GM23338 (cell line): Measurements from ENCODE around the gene LARP1B. TPM values are rescaled to one million over a fixed set of nuclear protein-coding genes. Genes with fewer than 3 reads are reported as not detected.

ENCODE experiments used
- ATAC-seq: fragments of 200-7000 bp; cut with Tn5 transposase; 3 replicates; pipeline ENCODE4 v1.9.1; 2020
- DNase-seq: peaks from one replicate; pipeline ENCODE4 v3.0.0-alpha.2; 2015; ENCODE audit warnings: low spot score
- H2AFZ ChIP-seq: fragments of 200-600 bp; sonication (generic); 2 replicates; pipeline ENCODE4 v1.8.0; 2016; ENCODE audit warnings: antibody characterized with exemption, mild to moderate bottlenecking, moderate library complexity
- H3F3A ChIP-seq: fragments of 200-600 bp; sonication (generic); replicated peaks from 2 replicates; pipeline ENCODE4 v1.8.0; 2017; ENCODE audit warnings: antibody characterized with exemption, mixed run types, low read depth
- H3K27ac ChIP-seq: fragments of 200-600 bp; sonication (generic); 2 replicates; pipeline ENCODE4 v1.6.1; 2016; ENCODE audit warnings: low read depth
- H3K27me3 ChIP-seq: fragments of 200-600 bp; sonication (generic); 2 replicates; pipeline ENCODE4 v1.8.0; 2016; ENCODE audit warnings: mild to moderate bottlenecking, mixed run types, moderate library complexity; ENCODE audit not compliant: insufficient read depth
- H3K36me3 ChIP-seq: fragments of 200-600 bp; sonication (generic); 2 replicates; pipeline ENCODE4 v1.8.0; 2016; ENCODE audit warnings: mild to moderate bottlenecking; ENCODE audit not compliant: insufficient read depth
- H3K4me1 ChIP-seq: fragments of 200-600 bp; sonication (generic); 2 replicates; pipeline ENCODE4 v1.8.0; 2016; ENCODE audit warnings: mild to moderate bottlenecking, moderate library complexity; ENCODE audit not compliant: insufficient read depth
- H3K4me2 ChIP-seq: fragments of 200-600 bp; sonication (generic); 2 replicates; pipeline ENCODE4 v1.7.1; 2017; ENCODE audit warnings: mixed run types
- H3K4me3 ChIP-seq: fragments of 200-600 bp; sonication (generic); 2 replicates; pipeline ENCODE4 v1.6.1; 2016; ENCODE audit warnings: mixed run types
- H3K79me2 ChIP-seq: fragments of 200-600 bp; sonication (generic); replicated peaks from 2 replicates; pipeline ENCODE4 v1.8.0; 2017; ENCODE audit warnings: mild to moderate bottlenecking; ENCODE audit not compliant: insufficient read depth
- H3K9me2 ChIP-seq: fragments of 200-600 bp; sonication (generic); 2 replicates; pipeline ENCODE4 v1.8.0; 2017; ENCODE audit not compliant: insufficient read depth
- H4K20me1 ChIP-seq: fragments of 200-600 bp; sonication (generic); replicated peaks from 2 replicates; pipeline ENCODE4 v1.8.0; 2017; ENCODE audit warnings: mild to moderate bottlenecking; ENCODE audit not compliant: insufficient read depth
- H3K27ac Mint-ChIP-seq: 2 replicates; pipeline ENCODE4 v1.8.0; 2020; ENCODE audit warnings: inconsistent platforms, mild to moderate bottlenecking, moderate library complexity, mixed read lengths
- H3K27me3 Mint-ChIP-seq: 3 replicates; pipeline ENCODE4 v1.8.0; 2022; ENCODE audit warnings: low read depth, mild to moderate bottlenecking, moderate library complexity, mixed read lengths, inconsistent platforms; ENCODE audit not compliant: insufficient read depth, poor library complexity
- H3K36me3 Mint-ChIP-seq: 3 replicates; pipeline ENCODE4 v1.8.0; 2021; ENCODE audit warnings: low read depth, mild to moderate bottlenecking, inconsistent platforms, moderate library complexity, mixed read lengths
- H3K4me1 Mint-ChIP-seq: 3 replicates; pipeline ENCODE4 v1.8.0; 2020; ENCODE audit warnings: mild to moderate bottlenecking, inconsistent platforms, mixed read lengths
- H3K4me3 Mint-ChIP-seq: 3 replicates; pipeline ENCODE4 v1.8.0; 2021; ENCODE audit warnings: moderate library complexity, mild to moderate bottlenecking, inconsistent platforms, mixed read lengths
- H3K9me3 Mint-ChIP-seq: 3 replicates; pipeline ENCODE4 v1.8.0; 2020; ENCODE audit warnings: moderate library complexity, mild to moderate bottlenecking, inconsistent platforms, mixed read lengths
- CREB1 ChIP-seq: fragments of 250-450 bp; sonication (Bioruptor Pico); IDR thresholded peaks from 2 replicates; pipeline ENCODE4 v1.5.0; 2020; ENCODE audit warnings: low read depth, mild to moderate bottlenecking, moderate library complexity
- CTCF ChIP-seq, 2 experiments: fragments of 200-600 bp in 1 of 2; sonication (generic) in 1 of 2; conservative IDR thresholded peaks; 2 replicates each; pipeline versions ENCODE4 v1.5.1 to v1.6.1; 2016 to 2017; ENCODE audit warnings: antibody characterized with exemption in 2 of 2, low read depth in 2 of 2, mild to moderate bottlenecking in 2 of 2, moderate library complexity in 1 of 2
- EZH2 ChIP-seq: fragments of 200-600 bp; sonication (generic); IDR thresholded peaks from one replicate; pipeline ENCODE4 v1.8.0; 2017; ENCODE audit warnings: antibody characterized with exemption, mild to moderate bottlenecking, low read depth; ENCODE audit not compliant: unreplicated experiment
- EZH2phosphoT487 ChIP-seq: fragments of 200-600 bp; sonication (generic); IDR thresholded peaks from one replicate; pipeline ENCODE4 v1.8.1; 2018; ENCODE audit warnings: antibody characterized with exemption; ENCODE audit not compliant: unreplicated experiment
- JUNB ChIP-seq: IDR thresholded peaks from one replicate; pipeline ENCODE4 v1.6.1; 2016; ENCODE audit warnings: antibody characterized with exemption; ENCODE audit not compliant: unreplicated experiment
- NANOG ChIP-seq: IDR thresholded peaks from 2 replicates; pipeline ENCODE4 v1.6.1; 2016; ENCODE audit warnings: antibody characterized with exemption, borderline replicate concordance
- POLR2AphosphoS5 ChIP-seq: IDR thresholded peaks from 2 replicates; pipeline ENCODE4 v1.6.1; 2016; ENCODE audit warnings: antibody characterized with exemption, low read depth
- REST ChIP-seq: IDR thresholded peaks from one replicate; pipeline ENCODE4 v1.6.1; 2018; ENCODE audit warnings: antibody characterized with exemption; ENCODE audit not compliant: unreplicated experiment
- STAT1 ChIP-seq: IDR thresholded peaks from one replicate; pipeline ENCODE4 v1.6.1; 2016; ENCODE audit warnings: antibody characterized with exemption; ENCODE audit not compliant: unreplicated experiment
- ZNF114 ChIP-seq: fragments of 250-450 bp; sonication (Bioruptor Pico); IDR thresholded peaks from 2 replicates; pipeline ENCODE4 v1.5.0; 2020; ENCODE audit warnings: mild to moderate bottlenecking, moderate library complexity
- ZNF331 ChIP-seq: fragments of 250-450 bp; sonication (Bioruptor Pico); IDR thresholded peaks from 2 replicates; pipeline ENCODE4 v1.5.0; 2020; ENCODE audit warnings: low read depth, mild to moderate bottlenecking, moderate library complexity
- ZNF462 ChIP-seq: fragments of 250-450 bp; sonication (Bioruptor Pico); IDR thresholded peaks from 2 replicates; pipeline ENCODE4 v1.5.0; 2020; ENCODE audit warnings: mild to moderate bottlenecking, moderate library complexity
- polyA plus RNA-seq: library from polyadenylated mRNA; unstranded; fragments of >200 nt; fragmentation: Nextera tagmentation; extraction: Ambion mirVana; gene quantifications from 2 replicates; pipeline ENCODE4 v1.2.1, GENCODE V29; 2016
- total RNA-seq: library from RNA; depleted of rRNA; stranded (reverse); fragments of >200 nt; shearing (Covaris generic); gene quantifications from 2 replicates; pipeline ENCODE4 v1.2.3, GENCODE V29; 2014

Gene LARP1B
- total and polyA plus RNA-seq, 2 experiments from 2014 or later: 42.5 to 45.4 TPM

GRCh38 chr4:128168701-128169100, 107.6 kb downstream of the LARP1B start:
- H3K4me1 ChIP-seq: no peaks in the 10 kb centered on the region
- Mint-ChIP-seq H3K4me3 (no peak overlapping the region), H3K36me3 (no peaks in the 10 kb centered on the region), H3K27me3 (no peaks in the 10 kb centered on the region), H3K27ac (no peak overlapping the region), H3K9me3 (no peaks in the 10 kb centered on the region; the same call in 2 of the 3 replicates), H3K4me1 (peaks cover under 1% of the 10 kb centered on the region; the same call in 2 of the 3 replicates)
- no peaks in the 10 kb centered on the region for H3F3A ChIP-seq
- no peak overlapping the region for H3K4me2 ChIP-seq
- no peak overlapping the region for H3K4me3 ChIP-seq
- H3K36me3 ChIP-seq: no peaks in the 10 kb centered on the region
- no peaks in the 10 kb centered on the region for H3K9me2 ChIP-seq
- no peak for DNase-seq
- H2AFZ ChIP-seq: no peak overlapping the region
- no peaks in the 10 kb centered on the region for H4K20me1 ChIP-seq
- H3K27ac ChIP-seq: no peak overlapping the region
- no peak for ATAC-seq
- no peaks in the 10 kb centered on the region for H3K27me3 ChIP-seq
- no peaks in the 10 kb centered on the region for H3K79me2 ChIP-seq
- TF ChIP-seq CTCF (conservative IDR thresholded peaks at IDR 0.05; ENCODE audit: low read depth in 2 of 2) (no peak), POLR2AphosphoS5 (no peak), NANOG (no peak), EZH2 (no peak), STAT1 (no peak)

- Histone ChIP-seq H3K4me2 (no peak overlapping the region), H3K4me3 (no peak overlapping the region), H4K20me1 (no peaks in the 10 kb centered on the region), H3K79me2 (no peaks in the 10 kb centered on the region), H3F3A (no peaks in the 10 kb centered on the region), H3K36me3 (no peaks in the 10 kb centered on the region), H3K4me1 (no peaks in the 10 kb centered on the region), H3K9me2 (no peaks in the 10 kb centered on the region), H3K27ac (no peak overlapping the region), H3K27me3 (no peaks in the 10 kb centered on the region), H2AFZ (no peak overlapping the region)
- ATAC-seq (no peak), DNase-seq (no peak)
- H3K4me1 Mint-ChIP-seq: no peaks in the 10 kb centered on the region
- no peaks in the 10 kb centered on the region; the same call in 2 of the 3 replicates for H3K9me3 Mint-ChIP-seq
- H3K27ac Mint-ChIP-seq: no peak overlapping the region
- no peaks in the 10 kb centered on the region for H3K27me3 Mint-ChIP-seq
- no peak overlapping the region for H3K4me3 Mint-ChIP-seq
- no peaks in the 10 kb centered on the region for H3K36me3 Mint-ChIP-seq
- TF ChIP-seq JUNB (no peak), CREB1 (CRISPR knock-in tag) (no peak), REST (no peak), EZH2phosphoT487 (no peak), ZNF331 (no peak), ZNF462 (no peak), ZNF114 (CRISPR knock-in tag) (no peak), POLR2AphosphoS5 (no peak)
Observed at GRCh38 chr4:128169245-128169644, 108.1 kb downstream of the LARP1B start.
